HepG2 (cell line): Measurements from ENCODE around the gene NXN. TPM values are rescaled to one million over a fixed set of nuclear protein-coding genes. Genes with fewer than 3 reads are reported as not detected.

ENCODE experiments used
- AFF4 ChIP-seq: sonication (generic); formaldehyde crosslinking; IDR thresholded peaks from 2 replicates; pipeline ENCODE4 v1.4.0; 2020; ENCODE audit warnings: missing genetic modification reagents
- AGO2 ChIP-seq: fragments of 200-400 bp; formaldehyde crosslinking; optimal IDR thresholded peaks from 2 replicates; pipeline ENCODE3; 2017; ENCODE audit warnings: mild to moderate bottlenecking, low read depth, low read length, moderate library complexity
- ARHGAP35 ChIP-seq: sonication (generic); formaldehyde crosslinking; IDR thresholded peaks from 2 replicates; pipeline ENCODE4 v1.9.0; 2022; ENCODE audit warnings: mild to moderate bottlenecking, inconsistent platforms, moderate library complexity, missing genetic modification reagents, borderline replicate concordance
- CERS6 ChIP-seq: sonication (generic); formaldehyde crosslinking; IDR thresholded peaks from 2 replicates; pipeline ENCODE4 v1.5.0; 2020; ENCODE audit warnings: missing genetic modification reagents
- GMEB1 ChIP-seq: sonication (generic); formaldehyde crosslinking; IDR thresholded peaks from 2 replicates; pipeline ENCODE4 v1.5.1; 2020; ENCODE audit warnings: missing genetic modification reagents, mild to moderate bottlenecking, borderline replicate concordance
- ISL2 ChIP-seq: sonication (generic); formaldehyde crosslinking; IDR thresholded peaks from 2 replicates; pipeline ENCODE4 v1.5.0; 2020; ENCODE audit warnings: missing genetic modification reagents
- KDM4B ChIP-seq: sonication (generic); formaldehyde crosslinking; IDR thresholded peaks from 2 replicates; pipeline ENCODE4 v1.4.0; 2020; ENCODE audit warnings: missing genetic modification reagents
- PBX2 ChIP-seq: IDR thresholded peaks from 2 replicates; pipeline ENCODE4 v1.6.1; 2016; ENCODE audit warnings: control low read depth
- PHF8 ChIP-seq: sonication (generic); formaldehyde crosslinking; IDR thresholded peaks from 2 replicates; pipeline ENCODE4 v1.5.0; 2020; ENCODE audit warnings: missing genetic modification reagents
- PLRG1 ChIP-seq: fragments of 450-650 bp; conservative IDR thresholded peaks from 2 replicates; pipeline ENCODE4 v1.6.1; 2016
- RORA ChIP-seq: sonication (generic); formaldehyde crosslinking; IDR thresholded peaks from 2 replicates; pipeline ENCODE4 v1.5.0; 2020; ENCODE audit warnings: mild to moderate bottlenecking, missing genetic modification reagents, moderate library complexity
- RXRB ChIP-seq: IDR thresholded peaks from 2 replicates; pipeline ENCODE4 v1.6.1; 2016; ENCODE audit warnings: borderline replicate concordance, missing genetic modification reagents, missing compliant biosample characterization
- SAP130 ChIP-seq: IDR thresholded peaks from 2 replicates; pipeline ENCODE4 v1.6.1; 2016; ENCODE audit warnings: low read depth
- TAF1 ChIP-seq: sonication (generic); formaldehyde crosslinking; IDR thresholded peaks from 2 replicates; pipeline ENCODE4 v1.4.0; 2020; ENCODE audit warnings: missing genetic modification reagents
- TP53 ChIP-seq: sonication (generic); formaldehyde crosslinking; conservative IDR thresholded peaks from 2 replicates; pipeline ENCODE4 v1.4.0; 2020; ENCODE audit warnings: missing genetic modification reagents
- ZBTB26 ChIP-seq: IDR thresholded peaks from 2 replicates; pipeline ENCODE4 v1.6.1; 2016; ENCODE audit warnings: missing compliant biosample characterization, missing genetic modification reagents, borderline replicate concordance
- ZNF367 ChIP-seq: sonication (generic); formaldehyde crosslinking; IDR thresholded peaks from 2 replicates; pipeline ENCODE4 v1.4.0; 2020; ENCODE audit warnings: missing genetic modification reagents, borderline replicate concordance
- ZNF543 ChIP-seq: sonication (generic); formaldehyde crosslinking; IDR thresholded peaks from 2 replicates; pipeline ENCODE4 v1.4.0; 2020; ENCODE audit warnings: mild to moderate bottlenecking, missing genetic modification reagents
- ZNF766 ChIP-seq: sonication (generic); formaldehyde crosslinking; IDR thresholded peaks from 2 replicates; pipeline ENCODE4 v1.5.0; 2020; ENCODE audit warnings: missing genetic modification reagents, borderline replicate concordance
- ZNF775 ChIP-seq: sonication (generic); formaldehyde crosslinking; IDR thresholded peaks from 2 replicates; pipeline ENCODE4 v1.4.0; 2020; ENCODE audit warnings: missing genetic modification reagents, mild to moderate bottlenecking, moderate library complexity, borderline replicate concordance
- ZSCAN29 ChIP-seq: sonication (generic); formaldehyde crosslinking; conservative IDR thresholded peaks from 2 replicates; pipeline ENCODE4 v1.4.0; 2020; ENCODE audit warnings: mild to moderate bottlenecking, missing genetic modification reagents
- polyA plus RNA-seq, 8 experiments: library from polyadenylated mRNA; depleted of rRNA in 3 of 8; stranded (reverse) in 7 of 8; unstranded in 1 of 8; fragments of >200 nt; fragmentation: Illumina TruSeq in 4 of 8; extraction: Trizol in 4 of 8; gene quantifications; 2 replicates each; pipeline versions ENCODE4 v1.2.1 to v1.2.3, GENCODE V29; 2011 to 2016; ENCODE audit warnings: low read depth in 4 of 8, missing spikeins in 1 of 8, mixed read lengths in 1 of 8; ENCODE audit not compliant: insufficient read depth in 1 of 8
- total RNA-seq, 5 experiments: library from RNA; depleted of rRNA; stranded (reverse); fragments of >200 nt; fragmentation: Illumina TruSeq; extraction: Trizol; gene quantifications; 2 replicates each; pipeline ENCODE4 v1.2.3, GENCODE V29; 2016; ENCODE audit warnings: low read depth in 1 of 5

NXN gene
- total and polyA plus RNA-seq, 2 of the 13 experiments (the other 11 are each of a cell fraction or from before 2014, with no cell fraction given), result 22.2 to 24.3 TPM

- no peak for TF ChIP-seq AFF4
- no peak for TF ChIP-seq TP53 (CRISPR knock-in tag)
- no peak for TF ChIP-seq PHF8 (CRISPR knock-in tag)
- TF ChIP-seq ZNF367 (CRISPR knock-in tag), result no peak
- peak; percentile 60; the same call in 1 of the 2 replicates for TF ChIP-seq GMEB1 (CRISPR knock-in tag)
- no peak for TF ChIP-seq ARHGAP35 (CRISPR knock-in tag)
- peak; percentile 98 for TF ChIP-seq RXRB (CRISPR knock-in tag)
- peak; percentile 83; the same call in 1 of the 2 replicates for TF ChIP-seq KDM4B (CRISPR knock-in tag)
- peak; percentile 94 for TF ChIP-seq SAP130 (CRISPR knock-in tag)
- no peak for TF ChIP-seq PLRG1
- peak; percentile 90 for TF ChIP-seq ZNF775 (CRISPR knock-in tag)
- peak; percentile 89 for TF ChIP-seq ISL2 (CRISPR knock-in tag)
- TF ChIP-seq AGO2, result no peak
- peak; percentile 51; the same call in 1 of the 2 replicates for TF ChIP-seq ZBTB26
- no peak for TF ChIP-seq RORA (CRISPR knock-in tag)
- no peak for TF ChIP-seq ZNF766
- no peak for TF ChIP-seq ZSCAN29 (CRISPR knock-in tag)
- TF ChIP-seq PBX2, result peak; percentile 65
- TF ChIP-seq ZNF543 (CRISPR knock-in tag), result peak; percentile 65; the same call in 1 of the 2 replicates
- no peak for TF ChIP-seq CERS6
- no peak for TF ChIP-seq TAF1
These were observed 49.3 kb downstream of the NXN start (continued) for GRCh38 chr17:930258-930657.
